Trophoblast cell (in vitro differentiated cells and primary cell): ENCODE measurements around the gene CAMK2A.

Experiments used
- DNase-seq, 2 donors: peaks; one replicate each; pipeline ENCODE4 v3.0.0-alpha.2; 2016
- H2AFZ ChIP-seq: 2 replicates; pipeline ENCODE4 v1.6.1; 2013; ENCODE audit warnings: low read length, moderate library complexity, mild to moderate bottlenecking; ENCODE audit not compliant: insufficient read depth, poor library complexity
- H2AK5ac ChIP-seq: 2 replicates; pipeline ENCODE4 v1.6.1; 2013; ENCODE audit warnings: mild to moderate bottlenecking, low read length
- H2BK120ac ChIP-seq: 2 replicates; pipeline ENCODE4 v1.6.1; 2013; ENCODE audit warnings: low read length, mild to moderate bottlenecking, moderate library complexity; ENCODE audit not compliant: insufficient read depth, poor library complexity
- H2BK12ac ChIP-seq: 2 replicates; pipeline ENCODE4 v1.6.1; 2013; ENCODE audit warnings: mild to moderate bottlenecking, low read length, moderate library complexity
- H2BK5ac ChIP-seq: 2 replicates; pipeline ENCODE4 v1.6.1; 2013; ENCODE audit warnings: low read length, low read depth, moderate library complexity, mild to moderate bottlenecking; ENCODE audit not compliant: poor library complexity
- H3K14ac ChIP-seq: 2 replicates; pipeline ENCODE4 v1.6.1; 2013; ENCODE audit warnings: mild to moderate bottlenecking, low read length
- H3K18ac ChIP-seq: 2 replicates; pipeline ENCODE4 v1.6.1; 2013; ENCODE audit warnings: mild to moderate bottlenecking, low read length
- H3K23ac ChIP-seq: 2 replicates; pipeline ENCODE4 v1.6.1; 2013; ENCODE audit warnings: low read length
- H3K27ac ChIP-seq: 2 replicates; pipeline ENCODE4 v1.5.1; 2013; ENCODE audit warnings: low read depth, mild to moderate bottlenecking, inconsistent platforms, low read length, moderate library complexity
- H3K27me3 ChIP-seq: 2 replicates; pipeline ENCODE4 v1.6.1; 2013; ENCODE audit warnings: inconsistent platforms, mild to moderate bottlenecking, low read length, moderate library complexity; ENCODE audit not compliant: insufficient read depth
- H3K36me3 ChIP-seq, 2 experiments: 1 replicate in 1 of 2; 2 replicates in 1 of 2; pipeline ENCODE4 v1.6.1; 2013; ENCODE audit warnings: low read length in 2 of 2, mild to moderate bottlenecking in 2 of 2, moderate library complexity in 1 of 2; ENCODE audit not compliant: insufficient read depth in 2 of 2, control insufficient read depth in 1 of 2
- H3K4ac ChIP-seq: 2 replicates; pipeline ENCODE4 v1.6.1; 2013; ENCODE audit warnings: low read depth, mild to moderate bottlenecking, low read length, moderate library complexity
- H3K4me1 ChIP-seq, 2 experiments: 1 replicate in 1 of 2; 2 replicates in 1 of 2; pipeline ENCODE4 v1.6.1; 2013; ENCODE audit warnings: low read length in 2 of 2, mild to moderate bottlenecking in 2 of 2, moderate library complexity in 1 of 2; ENCODE audit not compliant: insufficient read depth in 2 of 2, control insufficient read depth in 1 of 2
- H3K4me2 ChIP-seq: 2 replicates; pipeline ENCODE4 v1.6.1; 2013; ENCODE audit warnings: inconsistent platforms, mild to moderate bottlenecking, low read length, moderate library complexity
- H3K4me3 ChIP-seq: 2 replicates; pipeline ENCODE4 v1.5.1; 2013; ENCODE audit warnings: mild to moderate bottlenecking, low read depth, low read length, inconsistent platforms
- H3K79me1 ChIP-seq: one replicate; pipeline ENCODE4 v1.6.1; 2013; ENCODE audit warnings: low read length
- H3K79me2 ChIP-seq: 2 replicates; pipeline ENCODE4 v1.6.1; 2013; ENCODE audit warnings: low read length, mild to moderate bottlenecking; ENCODE audit not compliant: control insufficient read depth, insufficient read depth, poor library complexity
- H3K9ac ChIP-seq: 2 replicates; pipeline ENCODE4 v1.6.1; 2013; ENCODE audit warnings: mild to moderate bottlenecking, low read length
- H3K9me3 ChIP-seq: 2 replicates; pipeline ENCODE4 v1.6.1; 2013; ENCODE audit warnings: low read depth, mild to moderate bottlenecking, control low read depth, inconsistent platforms, low read length; ENCODE audit not compliant: insufficient read depth
- H4K12ac ChIP-seq: 2 replicates; pipeline ENCODE4 v1.6.1; 2013; ENCODE audit warnings: low read depth, mild to moderate bottlenecking, low read length, moderate library complexity
- H4K8ac ChIP-seq: 2 replicates; pipeline ENCODE4 v1.6.1; 2013; ENCODE audit warnings: low read depth, mild to moderate bottlenecking, low read length, moderate library complexity
- H4K91ac ChIP-seq: one replicate; pipeline ENCODE4 v1.6.1; 2013; ENCODE audit warnings: low read depth, mild to moderate bottlenecking, low read length, moderate library complexity
- whole genome bisulfite sequencing: extraction: QIAGEN DNeasy Blood & Tissue Kit; methylation state at CpG from one replicate; pipeline ENCODE4 v1.1.7; 2013; ENCODE audit warnings: missing lambda C conversion rate; ENCODE audit not compliant: insufficient read length, insufficient coverage; ENCODE audit errors: extremely low coverage; 5-methylcytosine and 5-hydroxymethylcytosine counted together

Gene CAMK2A

GRCh38 chr5:150181027-150181426 lies 108.5 kb downstream of the CAMK2A start:
- H2BK120ac ChIP-seq: no peak overlapping the region

GRCh38 chr5:150180241-150181026 lies 109.1 kb downstream of the CAMK2A start:
- H3K23ac ChIP-seq: no peak overlapping the region
- H2BK5ac ChIP-seq: no peak overlapping the region
- H3K79me2 ChIP-seq: no peaks in the 10 kb centered on the region
- no peaks in the 10 kb centered on the region for H3K79me1 ChIP-seq
- no peak overlapping the region for H3K18ac ChIP-seq
- no peak overlapping the region for H3K4me3 ChIP-seq
- no CpG with 5 or more reads among the region's 18 CpGs for WGBS
- H3K27me3 ChIP-seq: no peaks in the 10 kb centered on the region
- H2BK12ac ChIP-seq: no peak overlapping the region
- no peak overlapping the region for H3K4ac ChIP-seq
- no peak overlapping the region for H4K12ac ChIP-seq
- H4K8ac ChIP-seq: no peak overlapping the region
- no peak overlapping the region for H2AK5ac ChIP-seq
- no peak overlapping the region for H2AFZ ChIP-seq
- no peak overlapping the region for H3K4me2 ChIP-seq
- H3K14ac ChIP-seq: no peak overlapping the region
- DNase-seq: no peak
- no peaks in the 10 kb centered on the region for H3K36me3 ChIP-seq
- H4K91ac ChIP-seq: no peak overlapping the region
- no peak overlapping the region for H2BK120ac ChIP-seq
- H3K4me1 ChIP-seq: no peaks in the 10 kb centered on the region
- no peak overlapping the region for H3K9ac ChIP-seq
- H3K27ac ChIP-seq: no peak overlapping the region
- H3K9me3 ChIP-seq: no peaks in the 10 kb centered on the region

More at GRCh38 chr5:150181027-150181426, 108.5 kb downstream of the CAMK2A start:
- Histone ChIP-seq H3K4ac (no peak overlapping the region), H2AK5ac (no peak overlapping the region), H3K23ac (no peak overlapping the region), H3K79me2 (no peaks in the 10 kb centered on the region), H2AFZ (no peak overlapping the region), H3K36me3 (no peaks in the 10 kb centered on the region), H2BK5ac (no peak overlapping the region), H3K4me2 (no peak overlapping the region), H3K9me3 (no peaks in the 10 kb centered on the region), H3K9ac (no peak overlapping the region), H4K8ac (no peak overlapping the region), H3K79me1 (no peaks in the 10 kb centered on the region), H3K18ac (no peak overlapping the region), H3K4me3 (no peak overlapping the region), H3K27me3 (no peaks in the 10 kb centered on the region), H3K4me1 (no peaks in the 10 kb centered on the region), H3K14ac (no peak overlapping the region), H4K12ac (no peak overlapping the region), H3K27ac (no peak overlapping the region), H2BK12ac (no peak overlapping the region), H4K91ac (no peak overlapping the region)
- no peak for DNase-seq
- WGBS: no CpG with 5 or more reads among the region's 5 CpGs

GRCh38 chr5:150179019-150179620 lies 110.5 kb downstream of the CAMK2A start:
- Histone ChIP-seq H2AK5ac (no peak overlapping the region), H3K36me3 (no peaks in the 10 kb centered on the region), H3K9me3 (no peaks in the 10 kb centered on the region), H3K79me2 (no peaks in the 10 kb centered on the region), H3K9ac (no peak overlapping the region), H3K27ac (no peak overlapping the region), H2BK5ac (no peak overlapping the region), H3K4me1 (no peaks in the 10 kb centered on the region), H2BK12ac (no peak overlapping the region), H3K14ac (no peak overlapping the region), H3K79me1 (peaks cover 4% of the 10 kb centered on the region), H4K12ac (no peak overlapping the region), H3K23ac (no peak overlapping the region), H2BK120ac (no peak overlapping the region), H4K91ac (no peak overlapping the region), H3K4ac (no peak overlapping the region), H4K8ac (no peak overlapping the region), H2AFZ (no peak overlapping the region), H3K4me2 (no peak overlapping the region), H3K4me3 (no peak overlapping the region), H3K27me3 (no peaks in the 10 kb centered on the region), H3K18ac (no peak overlapping the region)
- WGBS: no CpG with 5 or more reads among the region's 7 CpGs
- no peak for DNase-seq

- Histone ChIP-seq H2AFZ (no peak overlapping the region), H3K79me1 (peaks cover 4% of the 10 kb centered on the region), H3K23ac (no peak overlapping the region), H3K18ac (no peak overlapping the region), H3K4me2 (no peak overlapping the region), H3K27ac (no peak overlapping the region), H3K4me3 (no peak overlapping the region), H3K9me3 (no peaks in the 10 kb centered on the region), H4K8ac (no peak overlapping the region), H2AK5ac (no peak overlapping the region), H3K4me1 (peaks cover 0 to under 1% of the 10 kb centered on the region in 2 experiments), H4K91ac (no peak overlapping the region), H3K4ac (no peak overlapping the region), H3K36me3 (no peaks in the 10 kb centered on the region), H3K14ac (no peak overlapping the region), H4K12ac (no peak overlapping the region), H2BK120ac (no peak overlapping the region), H3K9ac (no peak overlapping the region), H2BK12ac (no peak overlapping the region), H3K79me2 (no peaks in the 10 kb centered on the region), H3K27me3 (no peaks in the 10 kb centered on the region), H2BK5ac (no peak overlapping the region)
- WGBS: no CpG with 5 or more reads among the region's 4 CpGs
- no peak for DNase-seq
These were observed 111.3 kb downstream of the CAMK2A start for GRCh38 chr5:150178262-150178661.
